ENCODE measurements around the gene EPO.

GRCh38 chr7:100684534-100685042 lies 35.7 kb upstream of the EPO start:
- TF ChIP-seq, protein P1, sequence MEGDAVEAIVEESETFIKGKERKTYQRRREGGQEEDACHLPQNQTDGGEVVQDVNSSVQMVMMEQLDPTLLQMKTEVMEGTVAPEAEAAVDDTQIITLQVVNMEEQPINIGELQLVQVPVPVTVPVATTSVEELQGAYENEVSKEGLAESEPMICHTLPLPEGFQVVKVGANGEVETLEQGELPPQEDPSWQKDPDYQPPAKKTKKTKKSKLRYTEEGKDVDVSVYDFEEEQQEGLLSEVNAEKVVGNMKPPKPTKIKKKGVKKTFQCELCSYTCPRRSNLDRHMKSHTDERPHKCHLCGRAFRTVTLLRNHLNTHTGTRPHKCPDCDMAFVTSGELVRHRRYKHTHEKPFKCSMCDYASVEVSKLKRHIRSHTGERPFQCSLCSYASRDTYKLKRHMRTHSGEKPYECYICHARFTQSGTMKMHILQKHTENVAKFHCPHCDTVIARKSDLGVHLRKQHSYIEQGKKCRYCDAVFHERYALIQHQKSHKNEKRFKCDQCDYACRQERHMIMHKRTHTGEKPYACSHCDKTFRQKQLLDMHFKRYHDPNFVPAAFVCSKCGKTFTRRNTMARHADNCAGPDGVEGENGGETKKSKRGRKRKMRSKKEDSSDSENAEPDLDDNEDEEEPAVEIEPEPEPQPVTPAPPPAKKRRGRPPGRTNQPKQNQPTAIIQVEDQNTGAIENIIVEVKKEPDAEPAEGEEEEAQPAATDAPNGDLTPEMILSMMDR (IDR thresholded peaks at IDR 0.05; ENCODE audit: low read depth, low read length, missing input control): no peak
- TF ChIP-seq MAX (IDR thresholded peaks at IDR 0.05) (no peak), RXRA (IDR thresholded peaks at IDR 0.05) (no peak), GABPA (IDR thresholded peaks at IDR 0.05 in 1 of 2, conservative IDR thresholded peaks at IDR 0.05 in 1 of 2) (no peak), JUND (IDR thresholded peaks at IDR 0.05) (no peak), RAD21 (IDR thresholded peaks at IDR 0.05) (no peak), YY1 (IDR thresholded peaks at IDR 0.05) (no peak), SP1 (IDR thresholded peaks at IDR 0.05) (no peak), TAF1 (conservative IDR thresholded peaks at IDR 0.05) (no peak), EGR1 (IDR thresholded peaks at IDR 0.05; ENCODE audit: low read depth in 2 of 2) (no peak), FOXA1 (IDR thresholded peaks at IDR 0.05) (no peak)
- TF ChIP-seq, protein P2, sequence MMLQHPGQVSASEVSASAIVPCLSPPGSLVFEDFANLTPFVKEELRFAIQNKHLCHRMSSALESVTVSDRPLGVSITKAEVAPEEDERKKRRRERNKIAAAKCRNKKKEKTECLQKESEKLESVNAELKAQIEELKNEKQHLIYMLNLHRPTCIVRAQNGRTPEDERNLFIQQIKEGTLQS (IDR thresholded peaks at IDR 0.05): no peak
- TF ChIP-seq, protein P3, sequence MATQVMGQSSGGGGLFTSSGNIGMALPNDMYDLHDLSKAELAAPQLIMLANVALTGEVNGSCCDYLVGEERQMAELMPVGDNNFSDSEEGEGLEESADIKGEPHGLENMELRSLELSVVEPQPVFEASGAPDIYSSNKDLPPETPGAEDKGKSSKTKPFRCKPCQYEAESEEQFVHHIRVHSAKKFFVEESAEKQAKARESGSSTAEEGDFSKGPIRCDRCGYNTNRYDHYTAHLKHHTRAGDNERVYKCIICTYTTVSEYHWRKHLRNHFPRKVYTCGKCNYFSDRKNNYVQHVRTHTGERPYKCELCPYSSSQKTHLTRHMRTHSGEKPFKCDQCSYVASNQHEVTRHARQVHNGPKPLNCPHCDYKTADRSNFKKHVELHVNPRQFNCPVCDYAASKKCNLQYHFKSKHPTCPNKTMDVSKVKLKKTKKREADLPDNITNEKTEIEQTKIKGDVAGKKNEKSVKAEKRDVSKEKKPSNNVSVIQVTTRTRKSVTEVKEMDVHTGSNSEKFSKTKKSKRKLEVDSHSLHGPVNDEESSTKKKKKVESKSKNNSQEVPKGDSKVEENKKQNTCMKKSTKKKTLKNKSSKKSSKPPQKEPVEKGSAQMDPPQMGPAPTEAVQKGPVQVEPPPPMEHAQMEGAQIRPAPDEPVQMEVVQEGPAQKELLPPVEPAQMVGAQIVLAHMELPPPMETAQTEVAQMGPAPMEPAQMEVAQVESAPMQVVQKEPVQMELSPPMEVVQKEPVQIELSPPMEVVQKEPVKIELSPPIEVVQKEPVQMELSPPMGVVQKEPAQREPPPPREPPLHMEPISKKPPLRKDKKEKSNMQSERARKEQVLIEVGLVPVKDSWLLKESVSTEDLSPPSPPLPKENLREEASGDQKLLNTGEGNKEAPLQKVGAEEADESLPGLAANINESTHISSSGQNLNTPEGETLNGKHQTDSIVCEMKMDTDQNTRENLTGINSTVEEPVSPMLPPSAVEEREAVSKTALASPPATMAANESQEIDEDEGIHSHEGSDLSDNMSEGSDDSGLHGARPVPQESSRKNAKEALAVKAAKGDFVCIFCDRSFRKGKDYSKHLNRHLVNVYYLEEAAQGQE (IDR thresholded peaks at IDR 0.05): no peak
- TF ChIP-seq, protein P4, sequence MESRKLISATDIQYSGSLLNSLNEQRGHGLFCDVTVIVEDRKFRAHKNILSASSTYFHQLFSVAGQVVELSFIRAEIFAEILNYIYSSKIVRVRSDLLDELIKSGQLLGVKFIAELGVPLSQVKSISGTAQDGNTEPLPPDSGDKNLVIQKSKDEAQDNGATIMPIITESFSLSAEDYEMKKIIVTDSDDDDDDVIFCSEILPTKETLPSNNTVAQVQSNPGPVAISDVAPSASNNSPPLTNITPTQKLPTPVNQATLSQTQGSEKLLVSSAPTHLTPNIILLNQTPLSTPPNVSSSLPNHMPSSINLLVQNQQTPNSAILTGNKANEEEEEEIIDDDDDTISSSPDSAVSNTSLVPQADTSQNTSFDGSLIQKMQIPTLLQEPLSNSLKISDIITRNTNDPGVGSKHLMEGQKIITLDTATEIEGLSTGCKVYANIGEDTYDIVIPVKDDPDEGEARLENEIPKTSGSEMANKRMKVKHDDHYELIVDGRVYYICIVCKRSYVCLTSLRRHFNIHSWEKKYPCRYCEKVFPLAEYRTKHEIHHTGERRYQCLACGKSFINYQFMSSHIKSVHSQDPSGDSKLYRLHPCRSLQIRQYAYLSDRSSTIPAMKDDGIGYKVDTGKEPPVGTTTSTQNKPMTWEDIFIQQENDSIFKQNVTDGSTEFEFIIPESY (IDR thresholded peaks at IDR 0.05): no peak
